Hair follicle dermal papilla cell (primary cell): ENCODE measurements around the gene PTPDC1. TPM values are rescaled to one million over a fixed set of nuclear protein-coding genes. Genes with fewer than 3 reads are reported as not detected.

Experiments used
- total RNA-seq: library from RNA; depleted of rRNA; stranded (reverse); fragments of >200 nt; gene quantifications from 2 replicates; pipeline ENCODE4 v1.2.3, GENCODE V29; 2012

PTPDC1 gene, protein sequence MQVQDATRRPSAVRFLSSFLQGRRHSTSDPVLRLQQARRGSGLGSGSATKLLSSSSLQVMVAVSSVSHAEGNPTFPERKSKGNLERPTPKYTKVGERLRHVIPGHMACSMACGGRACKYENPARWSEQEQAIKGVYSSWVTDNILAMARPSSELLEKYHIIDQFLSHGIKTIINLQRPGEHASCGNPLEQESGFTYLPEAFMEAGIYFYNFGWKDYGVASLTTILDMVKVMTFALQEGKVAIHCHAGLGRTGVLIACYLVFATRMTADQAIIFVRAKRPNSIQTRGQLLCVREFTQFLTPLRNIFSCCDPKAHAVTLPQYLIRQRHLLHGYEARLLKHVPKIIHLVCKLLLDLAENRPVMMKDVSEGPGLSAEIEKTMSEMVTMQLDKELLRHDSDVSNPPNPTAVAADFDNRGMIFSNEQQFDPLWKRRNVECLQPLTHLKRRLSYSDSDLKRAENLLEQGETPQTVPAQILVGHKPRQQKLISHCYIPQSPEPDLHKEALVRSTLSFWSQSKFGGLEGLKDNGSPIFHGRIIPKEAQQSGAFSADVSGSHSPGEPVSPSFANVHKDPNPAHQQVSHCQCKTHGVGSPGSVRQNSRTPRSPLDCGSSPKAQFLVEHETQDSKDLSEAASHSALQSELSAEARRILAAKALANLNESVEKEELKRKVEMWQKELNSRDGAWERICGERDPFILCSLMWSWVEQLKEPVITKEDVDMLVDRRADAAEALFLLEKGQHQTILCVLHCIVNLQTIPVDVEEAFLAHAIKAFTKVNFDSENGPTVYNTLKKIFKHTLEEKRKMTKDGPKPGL
- 8.5 and 10.9 TPM in 2 replicates for total RNA-seq

GRCh38 chr9:94084314-94084713, at the start of gene PTPDC1:
Gene PTPDC1 (plus strand): TSS chr9:94084464. CDS start chr9:94084531, 67 bp downstream.

Other genes starting within 250 kb of the PTPDC1 start
- not detected in 2 replicates for gene BARX1, start 129.1 kb upstream of the PTPDC1 start, total RNA-seq
- 5.0 and 5.7 TPM in 2 replicates for gene ZNF169, start 174.8 kb downstream of the PTPDC1 start, total RNA-seq
- not detected in 2 replicates for gene NUTM2F, start 244.2 kb downstream of the PTPDC1 start, total RNA-seq